BLaER1 treated with 17β-estradiol and CSF1 and Interleukin-3, amounts not matched to agents 10 nM and 100 nM (cell line): ENCODE measurements around the gene STK32C.
"Not testable (repeated sequence)": the region's sequence is repeated elsewhere in the genome, so short reads cannot be mapped to it uniquely, and the experiment has no call there.

Experiments used
- H3K27ac ChIP-seq, 11 experiments: shearing (Covaris generic); formaldehyde crosslinking; 2 replicates each; pipeline ENCODE4 v1.8.1; 2022
- H3K27me3 ChIP-seq, 11 experiments: shearing (Covaris generic); formaldehyde crosslinking; 2 replicates each; pipeline ENCODE4 v1.8.1; 2022
- H3K36me3 ChIP-seq, 11 experiments: shearing (Covaris generic); formaldehyde crosslinking; 2 replicates each; pipeline ENCODE4 v1.8.1; 2022
- H3K4me1 ChIP-seq, 10 experiments: shearing (Covaris generic); formaldehyde crosslinking; 2 replicates each; pipeline ENCODE4 v1.8.1; 2022
- H3K4me2 ChIP-seq, 11 experiments: shearing (Covaris generic); formaldehyde crosslinking; 2 replicates each; pipeline ENCODE4 v1.8.1; 2022
- H3K4me3 ChIP-seq, 10 experiments: shearing (Covaris generic); formaldehyde crosslinking; 2 replicates each; pipeline ENCODE4 v1.8.1; 2022
- H3K9ac ChIP-seq, 11 experiments: shearing (Covaris generic); formaldehyde crosslinking; 2 replicates each; pipeline ENCODE4 v1.8.1; 2022
- H3K9me3 ChIP-seq, 11 experiments: shearing (Covaris generic); formaldehyde crosslinking; replicated peaks in 1 of 11; 2 replicates each; pipeline ENCODE4 v1.8.1; 2022
- H4K20me1 ChIP-seq, 11 experiments: shearing (Covaris generic); formaldehyde crosslinking; 2 replicates each; pipeline ENCODE4 v1.8.1; 2022
- Cebpa-rat ChIP-seq, 11 experiments: shearing (Covaris generic); IDR thresholded peaks; 2 replicates each; pipeline ENCODE4 v1.8.1; 2022

STK32C gene

GRCh38 chr10:132226586-132227405 is 81.0 kb downstream of the STK32C start:
- H3K4me1 ChIP-seq: peaks cover 42 to 67% (median 55%) of the 10 kb centered on the region in 10 experiments
- H3K9me3 ChIP-seq: no peaks in the 10 kb centered on the region
- H3K36me3 ChIP-seq: no peaks in the 10 kb centered on the region
- no peak overlapping the region for H3K4me3 ChIP-seq
- H3K4me2 ChIP-seq: peak overlapping the region in 4 of 11 experiments; percentile 24 to 78 (median 66); a peak in 7 of 22 replicates
- no peak for TF ChIP-seq Cebpa-rat (IDR thresholded peaks at IDR 0.05)
- H4K20me1 ChIP-seq: peaks cover 0 to 55% (median 0%) of the 10 kb centered on the region in 11 experiments; a peak in 9 of 22 replicates
- no peak overlapping the region for H3K9ac ChIP-seq
- no peak overlapping the region for H3K27ac ChIP-seq
- H3K27me3 ChIP-seq: peaks cover 0 to 43% (median 0%) of the 10 kb centered on the region in 11 experiments; a peak in 9 of 22 replicates

- H3K4me3 ChIP-seq: no peak overlapping the region
- H3K27ac ChIP-seq: no peak overlapping the region
- H3K4me2 ChIP-seq: peak overlapping the region in 5 of 11 experiments; percentile 10 to 78 (median 61); a peak in 7 of 22 replicates
- peaks cover 0 to 2% (median 0%) of the 10 kb centered on the region in 11 experiments; a peak in 2 of 22 replicates for H3K9me3 ChIP-seq
- H4K20me1 ChIP-seq: peaks cover 0 to 45% (median 0%) of the 10 kb centered on the region in 11 experiments; a peak in 7 of 22 replicates
- no peak for TF ChIP-seq Cebpa-rat (IDR thresholded peaks at IDR 0.05)
- no peaks in the 10 kb centered on the region for H3K36me3 ChIP-seq
- H3K27me3 ChIP-seq: peaks cover 0 to 34% (median 0%) of the 10 kb centered on the region in 11 experiments; a peak in 9 of 22 replicates
- no peak overlapping the region for H3K9ac ChIP-seq
- peaks cover 33 to 63% (median 50%) of the 10 kb centered on the region in 10 experiments for H3K4me1 ChIP-seq
Observed at GRCh38 chr10:132225849-132226205, 81.9 kb downstream of the STK32C start.

- H3K4me3 ChIP-seq: no peak overlapping the region
- peaks cover 0 to 30% (median 0%) of the 10 kb centered on the region in 11 experiments; a peak in 9 of 22 replicates for H3K27me3 ChIP-seq
- no peaks in the 10 kb centered on the region for H3K36me3 ChIP-seq
- TF ChIP-seq Cebpa-rat (IDR thresholded peaks at IDR 0.05): no peak
- H3K27ac ChIP-seq: no peak overlapping the region
- peaks cover 0 to 44% (median 0%) of the 10 kb centered on the region in 11 experiments; a peak in 7 of 22 replicates for H4K20me1 ChIP-seq
- peaks cover 27 to 63% (median 50%) of the 10 kb centered on the region in 10 experiments for H3K4me1 ChIP-seq
- H3K9me3 ChIP-seq: peaks cover 0 to 8% (median 0%) of the 10 kb centered on the region in 11 experiments; a peak in 4 of 22 replicates
- H3K9ac ChIP-seq: no peak overlapping the region
- peak overlapping the region in 4 of 11 experiments; percentile 10 to 78 (median 66); a peak in 6 of 22 replicates for H3K4me2 ChIP-seq
Observed at GRCh38 chr10:132225073-132225848, 82.5 kb downstream of the STK32C start.

- no peak for TF ChIP-seq Cebpa-rat (IDR thresholded peaks at IDR 0.05)
- H3K4me2 ChIP-seq: peak overlapping the region in 2 of 11 experiments; percentile 23 to 72; a peak in 1 of 22 replicates
- no peak overlapping the region for H3K27ac ChIP-seq
- no peak overlapping the region for H3K9ac ChIP-seq
- H3K27me3 ChIP-seq: peaks cover 0 to 25% (median 0%) of the 10 kb centered on the region in 11 experiments; a peak in 9 of 22 replicates
- H3K9me3 ChIP-seq: peaks cover 0 to 13% (median 3%) of the 10 kb centered on the region in 11 experiments; a peak in 12 of 22 replicates
- H4K20me1 ChIP-seq: peaks cover 0 to 44% (median 0%) of the 10 kb centered on the region in 11 experiments; a peak in 7 of 22 replicates
- no peaks in the 10 kb centered on the region for H3K36me3 ChIP-seq
- peaks cover 19 to 56% (median 45%) of the 10 kb centered on the region in 10 experiments for H3K4me1 ChIP-seq
- H3K4me3 ChIP-seq: no peak overlapping the region
Observed at GRCh38 chr10:132224343-132225072, 83.2 kb downstream of the STK32C start.

GRCh38 chr10:132223611-132224342 is 84.0 kb downstream of the STK32C start:
- Histone ChIP-seq H3K36me3 (no peaks in the 10 kb centered on the region; a peak in 2 of 22 replicates), H3K9ac (no peak overlapping the region), H3K27me3 (peaks cover 0 to 18% (median 0%) of the 10 kb centered on the region in 11 experiments; a peak in 9 of 22 replicates), H4K20me1 (peaks cover 0 to 44% (median 0%) of the 10 kb centered on the region in 11 experiments; a peak in 7 of 22 replicates), H3K4me1 (peaks cover 17 to 48% (median 38%) of the 10 kb centered on the region in 10 experiments), H3K27ac (no peak overlapping the region), H3K4me3 (no peak overlapping the region), H3K9me3 (peaks cover 1 to 20% (median 9%) of the 10 kb centered on the region in 11 experiments; a peak in 21 of 22 replicates), H3K4me2 (peak overlapping the region in 6 of 11 experiments; percentile 10 to 48 (median 30); a peak in 8 of 22 replicates)
- no peak for TF ChIP-seq Cebpa-rat (IDR thresholded peaks at IDR 0.05)

- H3K36me3 ChIP-seq: peaks cover 0 to under 1% (median 0%) of the 10 kb centered on the region in 11 experiments; a peak in 3 of 22 replicates
- no peak overlapping the region for H3K4me3 ChIP-seq
- H3K4me1 ChIP-seq: peaks cover 17 to 42% (median 32%) of the 10 kb centered on the region in 10 experiments
- peak overlapping the region in 7 of 11 experiments; percentile 10 to 48 (median 33); a peak in 8 of 22 replicates for H3K4me2 ChIP-seq
- H4K20me1 ChIP-seq: peaks cover 0 to 38% (median 0%) of the 10 kb centered on the region in 11 experiments; a peak in 7 of 22 replicates
- TF ChIP-seq Cebpa-rat (IDR thresholded peaks at IDR 0.05): no peak
- H3K9me3 ChIP-seq: peaks cover 7 to 26% (median 15%) of the 10 kb centered on the region in 11 experiments; a peak in 21 of 22 replicates
- no peak overlapping the region for H3K9ac ChIP-seq
- no peak overlapping the region for H3K27ac ChIP-seq
- peaks cover 0 to 12% (median 0%) of the 10 kb centered on the region in 11 experiments; a peak in 9 of 22 replicates for H3K27me3 ChIP-seq
Observed at GRCh38 chr10:132223156-132223590, 84.6 kb downstream of the STK32C start.

- no peak for TF ChIP-seq Cebpa-rat (IDR thresholded peaks at IDR 0.05)
- Histone ChIP-seq H3K4me2 (peak overlapping the region in 6 of 11 experiments; percentile 7 to 48 (median 32); a peak in 8 of 22 replicates), H3K9me3 (peaks cover 12 to 31% (median 20%) of the 10 kb centered on the region in 11 experiments), H3K27me3 (peaks cover 0 to 7% (median 0%) of the 10 kb centered on the region in 11 experiments; a peak in 8 of 22 replicates), H3K27ac (no peak overlapping the region), H4K20me1 (peaks cover 0 to 34% (median 0%) of the 10 kb centered on the region in 11 experiments; a peak in 7 of 22 replicates), H3K4me1 (peaks cover 17 to 38% (median 28%) of the 10 kb centered on the region in 10 experiments), H3K9ac (no peak overlapping the region), H3K36me3 (peaks cover 0 to 4% (median 2%) of the 10 kb centered on the region in 11 experiments; a peak in 8 of 22 replicates), H3K4me3 (no peak overlapping the region)
Observed at GRCh38 chr10:132222726-132223125, 85.0 kb downstream of the STK32C start.

- H3K27me3 ChIP-seq, H3K27ac ChIP-seq: not testable (repeated sequence)
- peak overlapping the region in 7 of 11 experiments; percentile 28 to 72 (median 65); a peak in 13 of 22 replicates for H3K4me2 ChIP-seq
Observed at GRCh38 chr10:132220996-132221395, 86.8 kb downstream of the STK32C start.

More at GRCh38 chr10:132220996-132221395, 86.8 kb downstream of the STK32C start:
- Histone ChIP-seq H4K20me1 (peaks cover 0 to 20% (median 0%) of the 10 kb centered on the region in 11 experiments; a peak in 6 of 22 replicates), H3K9me3 (peaks cover 29 to 48% (median 37%) of the 10 kb centered on the region in 11 experiments), H3K36me3 (peaks cover 0 to 19% (median 9%) of the 10 kb centered on the region in 11 experiments; a peak in 11 of 22 replicates), H3K4me1 (peaks cover 8 to 32% (median 24%) of the 10 kb centered on the region in 10 experiments)
- H3K9ac ChIP-seq, H3K4me3 ChIP-seq: not testable (repeated sequence)
